Right cardiac atrium (tissue), 5 donors: Measurements from ENCODE around the gene COX14. TPM values are rescaled to one million over a fixed set of nuclear protein-coding genes. Genes with fewer than 3 reads are reported as not detected.

Experiments
- ATAC-seq, 2 donors: fragments of 200-7000 bp; cut with Tn5 transposase; one replicate each; pipeline versions ENCODE4 v1.8.0 to v1.9.1; 2020; ENCODE audit warnings: moderate library complexity in 2 of 2, mild to moderate bottlenecking in 1 of 2
- DNase-seq, 3 donors: peaks; one replicate each; pipeline ENCODE4 v3.0.0-alpha.2; 2020
- H3K27ac ChIP-seq: one replicate; pipeline ENCODE4 v1.5.1; 2013; ENCODE audit warnings: mild to moderate bottlenecking, low read length, control low read depth, moderate library complexity
- H3K27me3 ChIP-seq: one replicate; pipeline ENCODE4 v1.6.1; 2013; ENCODE audit not compliant: control insufficient read depth, insufficient read depth
- H3K4me1 ChIP-seq: one replicate; pipeline ENCODE4 v1.6.1; 2013; ENCODE audit warnings: low read length; ENCODE audit not compliant: control insufficient read depth, insufficient read depth
- H3K4me3 ChIP-seq: one replicate; pipeline ENCODE4 v1.5.1; 2013; ENCODE audit warnings: low read length, control low read depth
- H3K9me3 ChIP-seq: one replicate; pipeline ENCODE4 v1.6.1; 2013; ENCODE audit warnings: low read length; ENCODE audit not compliant: control insufficient read depth
- WGBS: extraction: QIAGEN DNeasy Blood & Tissue Kit; methylation state at CpG from one replicate; pipeline ENCODE4 v1.1.7; 2013; 5-methylcytosine and 5-hydroxymethylcytosine counted together
- intact Hi-C, 4 donors: fragments of 100-400 bp; cut with DNase I; formaldehyde crosslinking; loops; one replicate each; pipeline versions ENCODE4 v1.11.0 to v1.14.0; 2022 to 2023
- long read RNA-seq, 4 donors: library from polyadenylated mRNA; unstranded; transcript quantifications; one replicate each; pipeline ENCODE4 v2.0.0, GENCODE V29; 2020 to 2021
- polyA plus RNA-seq: library from polyadenylated mRNA; stranded (reverse); fragments of 200-250 nt; gene quantifications from one replicate; pipeline ENCODE4 v1.2.3, GENCODE V29; 2013
- total RNA-seq, 4 donors: library from RNA; stranded (reverse); fragmentation: NEBNext Ultra II Directional; extraction: Animal tissue kit (Norgen Biotek cat#: 25700); gene quantifications; one replicate each; pipeline ENCODE4 v1.2.1, GENCODE V29; 2021
- donor health status: healthy with polysubstance abuse.
- donor health status: DM: no; HTN: yes; CAD: no.
- donor health status: DM: no; HTN: no; CAD: no.
- donor health status: DM: no; HTN: yes; CAD: no; lungs with severe emphysema.
- donor health status: DM: yes; HTN: yes; CAD: no.

COX14 gene
- 100 to 1,000 TPM; 141 to 203 (median 167) TPM for total RNA-seq
- 258 TPM for polyA plus RNA-seq
- long read RNA-seq, donor 1, transcript COX14-203 (2 exons, 739 nt): major isoform, 58 of 64 reads
- long read RNA-seq, donor 1, partial matches to known transcripts: 2 of 64 reads
- long read RNA-seq, donor 1, other reads (novel, unspliced or antisense): 3 of 64 reads
- long read RNA-seq, donor 2, transcript COX14-203 (2 exons, 739 nt): major isoform, 67 of 74 reads
- long read RNA-seq, donor 2, partial matches to known transcripts: 3 of 74 reads
- long read RNA-seq, donor 2, other reads (novel, unspliced or antisense): 1 of 74 reads
- long read RNA-seq, donor 3, transcript COX14-203 (2 exons, 739 nt): major isoform, 12 of 13 reads
- long read RNA-seq, donor 3, partial matches to known transcripts: 1 of 13 reads
- long read RNA-seq, donor 3, other reads (novel, unspliced or antisense): 0 of 13 reads
- long read RNA-seq, donor 4, transcript COX14-203 (2 exons, 739 nt): major isoform, 54 of 62 reads
- long read RNA-seq, donor 4, partial matches to known transcripts: 5 of 62 reads
- long read RNA-seq, donor 4, other reads (novel, unspliced or antisense): 0 of 62 reads

DNA sequence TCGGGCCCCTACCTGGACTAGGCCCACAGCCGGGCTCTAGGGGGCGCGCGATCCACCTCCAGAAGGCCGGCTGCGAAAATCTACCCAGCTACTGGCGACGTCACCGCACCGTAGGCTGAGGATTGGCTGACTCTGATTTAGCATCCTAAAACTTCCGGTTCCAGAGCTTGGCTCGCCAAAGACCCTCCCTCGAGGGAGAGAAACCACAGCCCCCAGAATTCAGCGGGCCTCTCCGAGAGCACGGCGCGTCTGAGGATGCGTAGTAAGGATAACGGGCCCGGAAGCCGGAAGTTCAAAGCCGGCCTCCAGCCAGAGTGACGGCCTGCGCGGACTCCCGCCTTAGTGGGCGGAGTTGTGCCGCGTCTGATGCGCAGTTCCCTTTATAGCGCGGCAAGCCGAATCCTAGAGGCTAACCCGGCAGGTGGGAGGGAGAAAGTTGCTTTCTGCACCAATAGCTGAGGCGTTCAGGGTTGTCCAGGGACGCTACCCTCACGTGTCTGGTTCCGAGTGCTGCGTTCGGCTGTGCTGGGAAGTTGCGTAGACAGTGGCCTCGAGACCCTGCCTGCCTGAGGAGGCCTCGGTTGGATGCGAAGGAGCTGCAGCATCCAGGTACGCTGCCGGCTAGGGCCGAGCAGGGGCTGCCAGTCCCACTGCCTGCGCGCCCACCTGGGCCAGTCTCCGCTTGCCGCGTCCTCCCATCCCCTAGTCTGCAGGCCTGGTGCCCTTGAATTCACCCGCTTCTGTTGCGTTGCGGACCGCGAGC is at the start of gene COX14:
COX14 (plus strand) TSS at position 544 of the 763 bp plus-strand sequence. CDS start 7,808 bp downstream, outside the sequence.
- Histone ChIP-seq H3K4me1 (peaks cover 2% of the 10 kb centered on the region), H3K9me3 (no peaks in the 10 kb centered on the region), H3K27ac (peak within 1 kb of the TSS; percentile 94), H3K27me3 (no peaks in the 10 kb centered on the region), H3K4me3 (peak within 1 kb of the TSS; percentile 73)
- DNase-seq (peak; percentile 99), ATAC-seq (peak; percentile 93)
- WGBS: under 1% methylated on average over 59 of the region's 59 CpGs
- intact Hi-C loops: loop anchor here in 1 of 4 donors (10.0 kb wide), 1 partner anchor 53 kb away; the partner anchor contains the start of gene CERS5

DNA sequence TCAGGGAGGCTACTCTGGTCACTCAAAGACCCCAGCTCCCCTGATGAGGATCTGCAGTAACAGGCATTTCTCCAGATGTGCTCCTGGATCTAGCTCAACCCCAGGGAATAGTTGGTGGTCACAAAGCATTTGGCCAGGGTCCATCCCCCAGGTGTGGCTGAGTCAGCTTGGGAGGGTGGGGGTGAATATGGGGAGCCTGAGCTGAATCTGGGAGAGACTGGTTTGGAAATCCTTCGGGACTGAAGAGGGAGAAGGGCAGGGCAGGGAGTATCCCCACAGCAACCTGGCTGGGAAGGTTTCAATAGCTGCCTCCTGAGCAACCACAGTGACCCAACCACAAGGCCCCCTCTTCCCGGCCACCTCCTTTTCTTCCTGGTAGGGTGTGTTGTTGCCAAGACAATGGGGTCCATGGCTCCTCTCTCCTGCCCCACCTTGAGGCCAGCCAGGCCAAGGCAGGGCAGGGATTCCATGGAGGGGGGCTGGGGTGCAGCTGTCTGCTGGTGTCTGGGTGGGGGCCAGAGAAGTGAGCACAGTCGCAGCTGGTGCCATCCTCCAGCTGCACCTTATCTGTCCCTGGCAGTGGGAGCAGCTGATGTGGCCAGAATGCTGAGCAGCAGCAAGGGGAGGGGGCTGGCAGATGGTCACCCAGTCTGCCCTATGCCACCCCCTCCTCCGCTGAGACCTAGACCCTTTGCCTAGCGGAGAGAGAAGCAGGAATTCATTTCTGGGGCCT is 49.1 kb upstream of the COX14 start:
- Histone ChIP-seq H3K27me3 (no peaks in the 10 kb centered on the region), H3K4me1 (peaks cover 3% of the 10 kb centered on the region), H3K27ac (no peak overlapping the region), H3K4me3 (no peak overlapping the region), H3K9me3 (no peaks in the 10 kb centered on the region)
- peak in 1 of 2 donors; percentile 9 for ATAC-seq
- intact Hi-C loops: loop anchor here in 2 of 4 donors (10.0 kb wide), 1 partner anchor 198 kb away; no protein-coding TSS in a partner anchor
- no peak for DNase-seq
- 75% methylated on average over 5 of the region's 5 CpGs for WGBS

- peaks cover 3% of the 10 kb centered on the region for H3K4me1 ChIP-seq
- ATAC-seq (no peak), DNase-seq (no peak)
- H3K27me3 ChIP-seq: no peaks in the 10 kb centered on the region
- intact Hi-C loops: loop anchor here in 2 of 4 donors (5.0 to 10.0 kb wide), 2 partner anchors 99 to 201 kb away; no protein-coding TSS in a partner anchor
- H3K9me3 ChIP-seq: no peaks in the 10 kb centered on the region
- 82% methylated on average over 3 of the region's 3 CpGs for WGBS
- no peak overlapping the region for H3K27ac ChIP-seq
- H3K4me3 ChIP-seq: no peak overlapping the region
These were observed 46.2 kb upstream of the COX14 start for GRCh38 chr12:50065726-50066310.

- intact Hi-C loops: loop anchor here in 2 of 4 donors (5.0 to 10.0 kb wide), 2 partner anchors 99 to 202 kb away; no protein-coding TSS in a partner anchor
- Histone ChIP-seq H3K27me3 (no peaks in the 10 kb centered on the region), H3K4me1 (peaks cover 3% of the 10 kb centered on the region), H3K9me3 (no peaks in the 10 kb centered on the region), H3K27ac (no peak overlapping the region), H3K4me3 (no peak overlapping the region)
- WGBS: 42% methylated on average over 5 of the region's 5 CpGs
- ATAC-seq: peak in 1 of 2 donors; percentile 25
- DNase-seq: no peak
These were observed 45.6 kb upstream of the COX14 start for GRCh38 chr12:50066402-50066801.

GRCh38 chr12:50069069-50069468 is 43.0 kb upstream of the COX14 start:
- intact Hi-C loops: loop anchor here in 2 of 4 donors (5.0 to 10.0 kb wide), 2 partner anchors 102 to 204 kb away; no protein-coding TSS in a partner anchor
- Histone ChIP-seq H3K27me3 (no peaks in the 10 kb centered on the region), H3K9me3 (no peaks in the 10 kb centered on the region), H3K27ac (no peak overlapping the region), H3K4me3 (no peak overlapping the region), H3K4me1 (peaks cover 3% of the 10 kb centered on the region)
- no peak for ATAC-seq
- no peak for DNase-seq
- WGBS: 97% methylated on average over 5 of the region's 5 CpGs

GRCh38 chr12:50069539-50069938 is 42.5 kb upstream of the COX14 start:
- Histone ChIP-seq H3K9me3 (no peaks in the 10 kb centered on the region), H3K4me1 (peaks cover 3% of the 10 kb centered on the region), H3K4me3 (no peak overlapping the region), H3K27me3 (no peaks in the 10 kb centered on the region), H3K27ac (no peak overlapping the region)
- over 99% methylated on average over 3 of the region's 3 CpGs for WGBS
- intact Hi-C loops: loop anchor here in 2 of 4 donors (5.0 to 10.0 kb wide), 2 partner anchors 102 to 205 kb away; no protein-coding TSS in a partner anchor
- ATAC-seq (no peak), DNase-seq (no peak)

DNA sequence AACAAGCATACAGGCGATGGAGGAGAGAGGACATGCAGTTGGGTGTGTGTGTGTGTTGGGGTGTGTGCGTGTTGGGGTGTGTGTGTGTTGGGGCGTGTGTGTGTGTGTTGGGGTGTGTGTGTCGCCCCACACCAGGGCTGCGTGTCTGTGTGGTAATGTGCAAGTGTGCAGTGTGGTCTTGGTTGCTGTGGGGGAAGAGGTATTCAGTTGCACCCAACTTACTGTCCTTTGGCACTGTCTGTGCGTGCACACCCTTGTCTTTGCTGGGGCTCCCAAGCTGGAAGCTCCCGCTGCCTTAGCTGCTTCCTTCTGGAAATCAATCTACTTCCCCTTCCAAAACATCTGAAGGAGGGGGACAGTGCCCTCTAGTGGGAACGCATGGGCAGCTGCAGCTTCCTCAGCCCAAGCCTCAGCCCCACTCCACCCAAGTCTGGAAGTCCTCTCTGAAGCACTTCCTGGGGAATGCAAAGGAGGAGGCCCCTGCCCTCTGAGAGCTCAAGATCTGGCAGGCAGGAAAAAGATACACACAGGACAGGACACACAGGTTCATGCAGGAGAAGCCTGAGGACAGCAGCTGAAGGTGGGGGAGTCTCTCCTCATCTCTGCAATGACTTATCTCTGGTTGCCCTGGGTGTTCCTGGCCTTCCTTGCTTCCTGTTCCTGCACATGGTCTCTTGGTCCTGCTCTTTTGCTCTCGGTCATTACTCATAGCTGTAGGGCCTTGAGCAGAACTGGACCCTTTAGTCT is 41.5 kb upstream of the COX14 start:
- Histone ChIP-seq H3K27ac (no peak overlapping the region), H3K9me3 (no peaks in the 10 kb centered on the region), H3K27me3 (no peaks in the 10 kb centered on the region), H3K4me1 (peaks cover 3% of the 10 kb centered on the region), H3K4me3 (no peak overlapping the region)
- 42% methylated on average over 9 of the region's 9 CpGs for WGBS
- intact Hi-C loops: loop anchor here in 2 of 4 donors (5.0 kb wide), 3 partner anchors 103 to 293 kb away; no protein-coding TSS in a partner anchor
- DNase-seq (peak; percentile 81 to 88 (median 87)), ATAC-seq (peak; percentile 70 to 80)

DNA sequence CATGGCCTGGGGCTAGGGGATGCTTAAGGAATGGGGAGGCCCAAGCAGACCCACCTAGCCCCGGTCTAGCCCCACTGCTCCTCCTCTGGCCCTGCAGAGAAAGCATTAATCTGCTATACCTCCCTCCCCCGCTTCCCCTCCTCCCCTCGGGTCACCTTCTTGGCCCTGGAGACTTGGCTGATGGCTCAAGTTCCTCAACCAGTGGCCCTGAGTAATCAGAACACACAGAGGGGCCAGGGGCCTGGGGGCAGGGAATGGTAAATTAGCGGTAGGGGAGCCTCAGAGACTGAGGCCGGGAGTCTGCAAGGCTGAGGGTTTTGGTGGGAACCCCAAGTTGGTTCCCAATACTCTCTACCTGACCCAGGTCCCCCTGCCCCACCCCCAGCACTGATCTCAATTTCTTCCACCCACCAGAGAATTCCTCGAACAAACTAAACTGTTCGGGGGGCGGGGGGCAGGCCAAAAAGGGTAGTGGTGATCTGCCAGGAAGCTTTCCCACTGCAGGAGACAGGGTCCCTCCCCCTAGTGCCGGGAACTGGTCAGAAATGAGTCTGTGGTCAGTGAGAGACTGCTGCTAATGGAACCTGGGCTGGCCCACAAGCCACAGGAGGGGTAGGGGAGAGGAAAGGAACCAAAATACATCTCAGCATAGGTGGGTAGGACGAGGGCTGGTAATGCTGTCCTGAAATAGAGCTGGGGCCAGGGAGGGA is 39.7 kb upstream of the COX14 start:
- WGBS: 69% methylated on average over 10 of the region's 10 CpGs
- Histone ChIP-seq H3K4me1 (no peaks in the 10 kb centered on the region), H3K27me3 (no peaks in the 10 kb centered on the region), H3K27ac (no peak overlapping the region), H3K4me3 (no peak overlapping the region), H3K9me3 (no peaks in the 10 kb centered on the region)
- ATAC-seq (no peak), DNase-seq (no peak)
- intact Hi-C loops: loop anchor here in 2 of 4 donors (5.0 kb wide), 3 partner anchors 105 to 295 kb away; no protein-coding TSS in a partner anchor

DNA sequence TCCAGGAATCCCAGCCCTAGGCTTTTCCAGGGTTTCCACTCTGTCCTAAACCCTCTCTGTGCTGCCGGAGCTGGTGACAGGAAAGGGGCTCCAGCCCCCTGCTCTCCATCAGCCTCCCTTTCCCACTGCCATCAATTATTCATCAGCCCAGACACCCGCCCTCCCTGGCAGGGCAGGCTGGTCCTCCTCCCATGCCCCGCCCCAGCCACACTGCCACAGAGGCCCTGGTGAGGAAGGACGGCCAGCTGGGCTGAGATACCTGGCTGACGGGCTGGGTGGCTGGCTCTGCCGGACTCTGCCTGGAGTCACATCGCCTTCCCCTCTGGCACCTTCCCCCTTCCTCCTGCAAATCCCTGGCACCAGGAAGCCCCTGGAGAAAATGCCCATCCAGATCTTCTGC is 38.8 kb upstream of the COX14 start:
- Histone ChIP-seq H3K27me3 (no peaks in the 10 kb centered on the region), H3K27ac (no peak overlapping the region), H3K4me3 (no peak overlapping the region), H3K4me1 (no peaks in the 10 kb centered on the region), H3K9me3 (no peaks in the 10 kb centered on the region)
- intact Hi-C loops: loop anchor here in 2 of 4 donors (5.0 kb wide), 3 partner anchors 106 to 296 kb away; no protein-coding TSS in a partner anchor
- DNase-seq (no peak), ATAC-seq (no peak)
- 85% methylated on average over 7 of the region's 7 CpGs for WGBS
